A549 (cell line): Measurements from ENCODE around the gene FGF8. TPM values are rescaled to one million over a fixed set of nuclear protein-coding genes. Genes with fewer than 3 reads are reported as not detected.

Source experiments
- BCL3 ChIP-seq: fragments of >200 bp; sonication (Bioruptor Twin); formaldehyde crosslinking; IDR thresholded peaks from 3 replicates; pipeline ENCODE4 v1.6.1; 2016
- CBX8 ChIP-seq: fragments of 200-600 bp; sonication (generic); IDR thresholded peaks from 2 replicates; pipeline ENCODE4 v1.6.1; 2016
- CHD2 ChIP-seq: fragments of 150-350 bp; IDR thresholded peaks from 2 replicates; pipeline ENCODE4 v1.6.1; 2014; ENCODE audit warnings: low read length; ENCODE audit not compliant: partially characterized antibody
- E2F6 ChIP-seq: IDR thresholded peaks from 2 replicates; pipeline ENCODE4 v1.6.1; 2012; ENCODE audit warnings: low read depth, borderline replicate concordance
- EHMT2 ChIP-seq: fragments of 200-600 bp; sonication (generic); IDR thresholded peaks from 2 replicates; pipeline ENCODE4 v1.6.1; 2016; ENCODE audit warnings: antibody characterized with exemption, low read depth, mild to moderate bottlenecking, moderate library complexity
- EP300 ChIP-seq, 2 experiments: fragments of >200 bp; sonication (Bioruptor Twin); formaldehyde crosslinking; IDR thresholded peaks; 2 replicates in 1 of 2; 3 replicates in 1 of 2; pipeline ENCODE4 v1.6.1; 2016 to 2017
- HDAC2 ChIP-seq: fragments of 200-600 bp; sonication (generic); IDR thresholded peaks from 2 replicates; pipeline ENCODE4 v1.6.1; 2016
- HES2 ChIP-seq: fragments of >200 bp; sonication (Bioruptor Twin); formaldehyde crosslinking; IDR thresholded peaks from 2 replicates; pipeline ENCODE4 v1.6.1; 2016
- HMGXB4 ChIP-seq: fragments of 250-450 bp; sonication (Bioruptor Pico); IDR thresholded peaks from 2 replicates; pipeline ENCODE4 v1.5.0; 2021; ENCODE audit warnings: mild to moderate bottlenecking, moderate library complexity, borderline replicate concordance
- HOXA7 ChIP-seq: fragments of 250-450 bp; sonication (Bioruptor Pico); IDR thresholded peaks from 2 replicates; pipeline ENCODE4 v1.5.0; 2020; ENCODE audit warnings: mild to moderate bottlenecking, moderate library complexity
- HOXB5 ChIP-seq: fragments of 250-450 bp; sonication (Bioruptor Pico); IDR thresholded peaks from 2 replicates; pipeline ENCODE4 v1.5.0; 2020; ENCODE audit warnings: mild to moderate bottlenecking, moderate library complexity
- JUNB ChIP-seq: fragments of >200 bp; sonication (Bioruptor Twin); formaldehyde crosslinking; IDR thresholded peaks from 2 replicates; pipeline ENCODE4 v1.6.1; 2016
- KDM1A ChIP-seq: fragments of 200-600 bp; sonication (generic); IDR thresholded peaks from 2 replicates; pipeline ENCODE4 v1.6.1; 2016; ENCODE audit warnings: low read depth, mild to moderate bottlenecking
- KDM5A ChIP-seq: fragments of 200-600 bp; sonication (generic); IDR thresholded peaks from 2 replicates; pipeline ENCODE4 v1.6.1; 2016; ENCODE audit warnings: antibody characterized with exemption, mild to moderate bottlenecking
- MAFK ChIP-seq: fragments of 450-650 bp; IDR thresholded peaks from 2 replicates; pipeline ENCODE4 v1.6.1; 2014; ENCODE audit not compliant: partially characterized antibody
- MAZ ChIP-seq: fragments of 150-350 bp; IDR thresholded peaks from 2 replicates; pipeline ENCODE4 v1.6.1; 2014; ENCODE audit warnings: antibody characterized with exemption, low read depth, low read length, borderline replicate concordance
- NFE2L2 ChIP-seq: fragments of 150-350 bp; conservative IDR thresholded peaks from 2 replicates; pipeline ENCODE4 v1.6.1; 2014; ENCODE audit warnings: low read length
- NPAS2 ChIP-seq: fragments of 250-450 bp; sonication (Bioruptor Pico); IDR thresholded peaks from 2 replicates; pipeline ENCODE4 v1.8.0; 2022; ENCODE audit warnings: mild to moderate bottlenecking, moderate library complexity, borderline replicate concordance
- PBX3 ChIP-seq: IDR thresholded peaks from 2 replicates; pipeline ENCODE4 v1.6.1; 2012
- PHF8 ChIP-seq: fragments of 200-600 bp; sonication (generic); IDR thresholded peaks from 2 replicates; pipeline ENCODE4 v1.6.1; 2016; ENCODE audit warnings: low read depth, mild to moderate bottlenecking, antibody characterized with exemption, moderate library complexity, borderline replicate concordance
- RAD21 ChIP-seq, 2 experiments: fragments of >200 bp in 1 of 2; sonication (Bioruptor Twin) in 1 of 2; formaldehyde crosslinking in 1 of 2; IDR thresholded peaks in 1 of 2; conservative IDR thresholded peaks in 1 of 2; 2 replicates in 1 of 2; 3 replicates in 1 of 2; pipeline ENCODE4 v1.6.1; 2012 to 2018; ENCODE audit warnings: inconsistent platforms in 1 of 2
- RARB ChIP-seq: fragments of 250-450 bp; sonication (Bioruptor Pico); IDR thresholded peaks from 2 replicates; pipeline ENCODE4 v1.8.0; 2021; ENCODE audit warnings: mild to moderate bottlenecking, moderate library complexity
- RCOR1 ChIP-seq: fragments of 150-350 bp; IDR thresholded peaks from 2 replicates; pipeline ENCODE4 v1.6.1; 2014; ENCODE audit warnings: antibody characterized with exemption, low read length, low read depth
- RFX5 ChIP-seq: fragments of 450-650 bp; IDR thresholded peaks from 2 replicates; pipeline ENCODE4 v1.7.1; 2014; ENCODE audit warnings: antibody characterized with exemption, mild to moderate bottlenecking, moderate library complexity
- RNF2 ChIP-seq: fragments of 200-600 bp; sonication (generic); IDR thresholded peaks from 2 replicates; pipeline ENCODE4 v1.6.1; 2016; ENCODE audit warnings: low read depth, mild to moderate bottlenecking, antibody characterized with exemption, moderate library complexity, borderline replicate concordance
- SMC3 ChIP-seq: fragments of >200 bp; sonication (Bioruptor Twin); formaldehyde crosslinking; IDR thresholded peaks from 3 replicates; pipeline ENCODE4 v1.6.1; 2018; ENCODE audit warnings: inconsistent platforms
- TFCP2L1 ChIP-seq: fragments of 250-450 bp; sonication (Bioruptor Pico); IDR thresholded peaks from 2 replicates; pipeline ENCODE4 v1.5.0; 2021; ENCODE audit warnings: mild to moderate bottlenecking
- TP53 ChIP-seq: fragments of 250-450 bp; sonication (Bioruptor Pico); IDR thresholded peaks from 2 replicates; pipeline ENCODE4 v1.5.0; 2021; ENCODE audit warnings: mild to moderate bottlenecking, moderate library complexity
- ZC3H11A ChIP-seq: fragments of 450-650 bp; IDR thresholded peaks from 2 replicates; pipeline ENCODE4 v1.6.1; 2014; ENCODE audit warnings: antibody characterized with exemption, mild to moderate bottlenecking
- ZFP36 ChIP-seq: fragments of 450-650 bp; IDR thresholded peaks from 2 replicates; pipeline ENCODE4 v1.6.1; 2014; ENCODE audit warnings: borderline replicate concordance; ENCODE audit not compliant: partially characterized antibody
- ZNF302 ChIP-seq: fragments of 250-450 bp; sonication (Bioruptor Pico); IDR thresholded peaks from 2 replicates; pipeline ENCODE4 v1.9.0; 2021; ENCODE audit warnings: inconsistent platforms, mild to moderate bottlenecking, moderate library complexity
- ZSCAN20 ChIP-seq: fragments of 250-450 bp; sonication (Bioruptor Pico); IDR thresholded peaks from 2 replicates; pipeline ENCODE4 v1.8.0; 2022; ENCODE audit warnings: mild to moderate bottlenecking, moderate library complexity
- polyA plus RNA-seq, 4 experiments: library from polyadenylated mRNA; depleted of rRNA in 3 of 4; stranded (reverse); fragments of >200 nt; fragmentation: RNase III in 1 of 4; extraction: RNeasy Plus Mini Kit Qiagen cat#74134 plus additional on column Dnase treatment in 1 of 4; gene quantifications; 2 replicates in 3 of 4; 3 replicates in 1 of 4; pipeline ENCODE4 v1.2.3, GENCODE V29; 2011 to 2017
- TF ChIP-seq, protein P1 (sequence below): fragments of 150-350 bp; IDR thresholded peaks from 2 replicates; pipeline ENCODE4 v1.6.1; 2014; ENCODE audit warnings: low read depth, mild to moderate bottlenecking, low read length
- TF ChIP-seq, protein P2 (sequence below): fragments of >200 bp; sonication (Bioruptor Twin); formaldehyde crosslinking; IDR thresholded peaks from 3 replicates; pipeline ENCODE4 v1.5.1; 2016
- TF ChIP-seq, protein P3 (sequence below): IDR thresholded peaks from 2 replicates; pipeline ENCODE4 v1.6.1; 2012

FGF8 gene
- polyA plus RNA-seq, 2 of the 4 experiments (the other 2 are of a cell fraction), result 0.12 TPM; not detected in 1

- TF ChIP-seq, protein P1, sequence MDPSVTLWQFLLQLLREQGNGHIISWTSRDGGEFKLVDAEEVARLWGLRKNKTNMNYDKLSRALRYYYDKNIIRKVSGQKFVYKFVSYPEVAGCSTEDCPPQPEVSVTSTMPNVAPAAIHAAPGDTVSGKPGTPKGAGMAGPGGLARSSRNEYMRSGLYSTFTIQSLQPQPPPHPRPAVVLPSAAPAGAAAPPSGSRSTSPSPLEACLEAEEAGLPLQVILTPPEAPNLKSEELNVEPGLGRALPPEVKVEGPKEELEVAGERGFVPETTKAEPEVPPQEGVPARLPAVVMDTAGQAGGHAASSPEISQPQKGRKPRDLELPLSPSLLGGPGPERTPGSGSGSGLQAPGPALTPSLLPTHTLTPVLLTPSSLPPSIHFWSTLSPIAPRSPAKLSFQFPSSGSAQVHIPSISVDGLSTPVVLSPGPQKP, result no peak
- TF ChIP-seq HOXA7 (CRISPR knock-in tag) (0 out of 2 replicates have a peak, but pooled peaks have one; percentile 53), MAZ (peak; percentile 86), JUNB (no peak), HES2 (no peak), PHF8 (peak; percentile 54; the same call in 1 of the 2 replicates), TP53 (CRISPR knock-in tag) (no peak; the same call in 1 of the 2 replicates), MAFK (no peak), ZFP36 (no peak), RCOR1 (no peak), NPAS2 (CRISPR knock-in tag) (no peak), KDM1A (no peak), ZNF302 (CRISPR knock-in tag) (no peak), E2F6 (no peak), RARB (CRISPR knock-in tag) (0 out of 2 replicates have a peak, but pooled peaks have one; percentile 75), ZSCAN20 (CRISPR knock-in tag) (no peak), RAD21 (conservative IDR thresholded peaks at IDR 0.05 in 1 of 2, IDR thresholded peaks at IDR 0.05 in 1 of 2) (no peak), KDM5A (no peak; the same call in 1 of the 2 replicates), TFCP2L1 (CRISPR knock-in tag) (no peak), RFX5 (0 out of 2 replicates have a peak, but pooled peaks have one; percentile 43), ZC3H11A (no peak), HOXB5 (CRISPR knock-in tag) (no peak), SMC3 (no peak), BCL3 (peak; percentile 97), CHD2 (peak; percentile 81), RNF2 (no peak), HMGXB4 (CRISPR knock-in tag) (no peak), PBX3 (no peak; the same call in 1 of the 2 replicates), EP300 (IDR thresholded peaks at IDR 0.05) (no peak), NFE2L2 (no peak), EHMT2 (no peak), HDAC2 (no peak), CBX8 (no peak)
- TF ChIP-seq, protein P2, sequence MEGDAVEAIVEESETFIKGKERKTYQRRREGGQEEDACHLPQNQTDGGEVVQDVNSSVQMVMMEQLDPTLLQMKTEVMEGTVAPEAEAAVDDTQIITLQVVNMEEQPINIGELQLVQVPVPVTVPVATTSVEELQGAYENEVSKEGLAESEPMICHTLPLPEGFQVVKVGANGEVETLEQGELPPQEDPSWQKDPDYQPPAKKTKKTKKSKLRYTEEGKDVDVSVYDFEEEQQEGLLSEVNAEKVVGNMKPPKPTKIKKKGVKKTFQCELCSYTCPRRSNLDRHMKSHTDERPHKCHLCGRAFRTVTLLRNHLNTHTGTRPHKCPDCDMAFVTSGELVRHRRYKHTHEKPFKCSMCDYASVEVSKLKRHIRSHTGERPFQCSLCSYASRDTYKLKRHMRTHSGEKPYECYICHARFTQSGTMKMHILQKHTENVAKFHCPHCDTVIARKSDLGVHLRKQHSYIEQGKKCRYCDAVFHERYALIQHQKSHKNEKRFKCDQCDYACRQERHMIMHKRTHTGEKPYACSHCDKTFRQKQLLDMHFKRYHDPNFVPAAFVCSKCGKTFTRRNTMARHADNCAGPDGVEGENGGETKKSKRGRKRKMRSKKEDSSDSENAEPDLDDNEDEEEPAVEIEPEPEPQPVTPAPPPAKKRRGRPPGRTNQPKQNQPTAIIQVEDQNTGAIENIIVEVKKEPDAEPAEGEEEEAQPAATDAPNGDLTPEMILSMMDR, result no peak
- TF ChIP-seq, protein P3, sequence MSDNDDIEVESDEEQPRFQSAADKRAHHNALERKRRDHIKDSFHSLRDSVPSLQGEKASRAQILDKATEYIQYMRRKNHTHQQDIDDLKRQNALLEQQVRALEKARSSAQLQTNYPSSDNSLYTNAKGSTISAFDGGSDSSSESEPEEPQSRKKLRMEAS, result peak; percentile 75; the same call in 1 of the 2 replicates
Observed at GRCh38 chr10:101818119-101818871, 42.4 kb upstream of the FGF8 start, which contains the start of gene OGA (continued).
